ENCODE measurements around the gene TWF1.
"Not testable (repeated sequence)": the region's sequence is repeated elsewhere in the genome, so short reads cannot be mapped to it uniquely, and the experiment has no call there.

The TWF1 gene

DNA sequence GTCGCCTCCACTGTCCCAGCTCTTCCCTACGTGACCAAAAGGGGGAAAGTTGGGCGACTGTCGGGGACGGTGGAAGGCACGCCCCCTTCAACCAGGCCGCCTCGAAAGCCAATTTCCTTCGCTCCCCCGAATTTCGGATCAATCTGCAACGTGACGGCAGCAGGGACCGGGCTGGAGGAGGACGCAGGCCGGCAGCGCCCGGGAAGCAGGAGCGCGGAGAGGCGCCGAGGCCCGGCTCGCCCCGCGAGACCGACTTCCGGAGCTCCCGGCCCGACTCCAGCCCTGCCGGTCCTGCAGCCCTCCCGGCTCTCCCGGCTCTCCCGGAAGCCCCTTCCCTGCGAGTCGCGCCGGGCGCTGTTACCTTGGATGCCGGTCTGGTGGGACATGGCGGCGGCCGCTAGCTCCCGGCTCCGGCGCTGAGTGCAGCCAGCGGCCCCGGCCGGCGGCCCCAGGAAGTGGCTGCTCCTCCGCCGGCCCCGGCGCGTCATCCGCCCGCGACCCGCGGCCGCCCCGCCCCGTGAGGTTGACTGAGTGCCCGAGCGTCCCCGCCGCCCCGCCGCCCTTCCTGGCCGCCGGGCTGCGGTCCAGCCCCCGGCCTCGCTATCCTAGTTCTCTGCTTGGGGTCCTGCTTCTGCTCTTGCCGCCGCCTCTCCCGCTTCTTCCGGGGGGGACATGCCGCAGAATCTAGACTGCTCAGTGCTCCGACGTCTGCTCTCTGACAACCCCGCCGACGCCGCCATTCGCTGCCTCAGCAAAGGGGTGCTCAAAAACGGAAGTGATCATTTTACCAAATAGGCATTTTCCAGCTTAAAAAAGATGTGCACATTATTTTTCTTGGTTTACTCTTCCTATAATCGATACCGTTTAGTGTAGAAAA lies at the start of gene TWF1:
Gene TWF1 (minus strand): TSS at position 458 of the 877 bp plus-strand sequence. CDS start 72 bp downstream, at position 386.
- no peak for DNase-seq (ENCODE audit: low read depth)
- peak within 1 kb of the TSS; percentile 92 for H3K4me3 ChIP-seq (ENCODE audit: low read depth, low read length)
- TF ChIP-seq, protein P1, sequence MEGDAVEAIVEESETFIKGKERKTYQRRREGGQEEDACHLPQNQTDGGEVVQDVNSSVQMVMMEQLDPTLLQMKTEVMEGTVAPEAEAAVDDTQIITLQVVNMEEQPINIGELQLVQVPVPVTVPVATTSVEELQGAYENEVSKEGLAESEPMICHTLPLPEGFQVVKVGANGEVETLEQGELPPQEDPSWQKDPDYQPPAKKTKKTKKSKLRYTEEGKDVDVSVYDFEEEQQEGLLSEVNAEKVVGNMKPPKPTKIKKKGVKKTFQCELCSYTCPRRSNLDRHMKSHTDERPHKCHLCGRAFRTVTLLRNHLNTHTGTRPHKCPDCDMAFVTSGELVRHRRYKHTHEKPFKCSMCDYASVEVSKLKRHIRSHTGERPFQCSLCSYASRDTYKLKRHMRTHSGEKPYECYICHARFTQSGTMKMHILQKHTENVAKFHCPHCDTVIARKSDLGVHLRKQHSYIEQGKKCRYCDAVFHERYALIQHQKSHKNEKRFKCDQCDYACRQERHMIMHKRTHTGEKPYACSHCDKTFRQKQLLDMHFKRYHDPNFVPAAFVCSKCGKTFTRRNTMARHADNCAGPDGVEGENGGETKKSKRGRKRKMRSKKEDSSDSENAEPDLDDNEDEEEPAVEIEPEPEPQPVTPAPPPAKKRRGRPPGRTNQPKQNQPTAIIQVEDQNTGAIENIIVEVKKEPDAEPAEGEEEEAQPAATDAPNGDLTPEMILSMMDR (IDR thresholded peaks at IDR 0.05; ENCODE audit: control insufficient read depth, extremely low read depth, insufficient read depth), result 0 out of 2 replicates have a peak, but pooled peaks have one; percentile 4

DNA sequence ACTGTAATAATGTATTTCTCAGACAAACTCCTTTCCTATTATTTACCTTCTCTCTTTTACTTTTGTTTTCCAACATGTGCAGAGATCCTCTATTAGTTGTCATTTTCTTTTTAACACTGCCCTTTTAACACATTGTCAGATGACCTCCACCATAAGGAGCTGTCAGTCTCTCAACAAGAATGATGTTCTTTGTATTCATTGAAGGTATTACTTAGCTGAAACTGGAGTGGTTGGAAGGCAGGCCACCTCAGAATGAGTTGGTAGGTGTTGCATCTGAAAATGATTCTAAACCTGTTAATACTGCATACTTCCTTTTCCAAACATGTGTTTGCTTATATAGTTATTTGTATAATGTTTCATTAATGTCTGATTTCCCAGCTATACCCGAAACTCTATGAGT lies 46.6 kb upstream of the TWF1 start:
- no peak overlapping the region for H3K4me3 ChIP-seq (ENCODE audit: low read depth, low read length)
- TF ChIP-seq, protein P1 (IDR thresholded peaks at IDR 0.05; ENCODE audit: control insufficient read depth, extremely low read depth, insufficient read depth), result no peak
- DNase-seq (ENCODE audit: low read depth), result no peak

DNA sequence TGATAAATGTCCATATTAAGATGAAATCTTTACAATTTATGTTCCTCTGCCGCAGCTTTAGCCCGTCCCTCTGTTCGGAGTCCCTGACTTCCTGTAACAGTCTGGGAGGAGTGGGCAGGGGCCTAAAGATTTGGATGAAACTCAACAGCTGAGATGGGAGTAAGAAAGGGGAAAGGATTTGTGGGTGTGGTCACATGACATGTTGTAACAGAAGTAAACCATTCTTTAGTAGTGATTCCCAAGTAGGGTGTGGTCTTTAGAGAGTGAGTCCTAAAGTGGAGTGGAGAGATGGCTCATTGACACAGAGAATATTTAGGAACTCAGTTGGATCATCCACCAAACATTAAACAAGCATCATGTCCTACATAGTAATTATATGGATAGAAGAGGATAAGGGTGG lies 42.7 kb upstream of the TWF1 start:
- DNase-seq (ENCODE audit: low read depth), result no peak
- TF ChIP-seq, protein P1 (IDR thresholded peaks at IDR 0.05; ENCODE audit: control insufficient read depth, extremely low read depth, insufficient read depth), result no peak
- no peak overlapping the region for H3K4me3 ChIP-seq (ENCODE audit: low read depth, low read length)

DNA sequence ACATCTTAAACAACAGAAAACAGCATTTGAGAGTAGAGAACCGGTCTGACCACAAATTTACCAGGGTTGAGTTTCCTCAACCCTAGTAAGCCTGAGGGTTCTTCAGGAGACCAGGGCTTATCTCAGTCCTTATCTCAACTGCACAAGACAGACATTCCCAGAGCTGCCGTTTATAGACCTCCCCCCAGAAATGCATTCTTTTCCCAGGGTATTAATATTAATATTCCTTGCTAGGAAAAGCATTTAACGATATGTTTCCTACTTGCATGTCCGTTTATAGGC lies 42.0 kb upstream of the TWF1 start:
- no peak for DNase-seq (ENCODE audit: low read depth)
- TF ChIP-seq, protein P1 (IDR thresholded peaks at IDR 0.05; ENCODE audit: control insufficient read depth, extremely low read depth, insufficient read depth), result no peak
- no peak overlapping the region for H3K4me3 ChIP-seq (ENCODE audit: low read depth, low read length)

DNA sequence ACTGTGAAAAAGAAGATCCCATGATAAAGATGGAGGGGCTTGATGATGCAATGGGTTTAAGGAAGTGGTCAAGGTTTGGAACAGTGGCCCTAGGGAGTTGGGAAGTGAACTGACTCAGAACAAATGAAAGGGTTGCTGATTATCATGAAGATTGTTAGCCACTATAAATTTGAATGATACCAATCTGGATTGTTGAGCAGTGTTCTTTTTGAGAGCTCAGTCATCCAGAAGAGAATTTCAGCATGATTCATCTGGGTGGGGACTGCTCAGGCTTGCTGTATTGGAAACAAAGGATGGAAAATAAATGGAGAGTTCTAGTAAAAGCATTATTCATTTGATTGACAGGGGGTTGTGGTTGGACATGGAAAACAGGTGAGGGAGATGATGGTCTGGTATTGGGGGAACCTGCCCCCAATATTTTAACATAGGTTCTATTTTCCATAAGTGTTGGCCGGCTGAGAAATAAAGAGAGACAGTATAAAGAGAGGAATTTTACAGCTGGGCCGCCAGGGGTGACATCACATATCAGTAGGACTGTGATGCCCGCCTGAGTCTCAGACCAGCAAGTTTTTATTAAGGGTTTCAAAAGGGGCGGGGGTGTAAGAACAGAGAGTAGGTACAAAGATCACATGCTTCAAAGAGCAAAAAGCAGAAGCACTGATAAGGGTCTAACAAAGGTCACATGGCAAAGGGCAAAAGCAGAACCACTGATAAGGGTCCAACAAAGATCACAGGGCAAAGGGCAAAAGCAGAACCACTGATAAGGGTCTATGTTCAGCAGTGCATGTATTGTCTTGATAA lies 41.5 kb upstream of the TWF1 start:
- DNase-seq (ENCODE audit: low read depth); H3K4me3 ChIP-seq (ENCODE audit: low read depth, low read length): not testable (repeated sequence)

DNA sequence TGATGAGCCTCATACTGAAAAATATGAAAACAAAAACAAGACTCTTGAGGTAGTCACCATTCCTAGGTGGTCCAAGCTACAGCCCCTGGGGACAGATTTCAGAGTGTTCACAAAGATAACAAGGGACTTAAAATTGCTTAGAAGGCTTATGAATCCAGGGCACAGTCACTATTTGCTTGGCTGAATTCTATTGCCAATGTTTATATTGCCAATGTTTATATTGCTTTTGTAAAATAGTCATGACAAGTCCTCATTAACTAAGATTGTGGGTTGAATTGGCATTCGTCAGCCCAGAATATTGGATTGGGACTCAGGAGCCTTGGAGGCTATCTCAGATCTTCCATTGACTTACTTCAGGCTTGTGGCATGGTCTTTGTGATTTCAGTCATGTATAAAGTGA lies 36.1 kb upstream of the TWF1 start:
- H3K4me3 ChIP-seq (ENCODE audit: low read depth, low read length), result no peak overlapping the region
- peak; percentile 44 for DNase-seq (ENCODE audit: low read depth)
- TF ChIP-seq, protein P1 (IDR thresholded peaks at IDR 0.05; ENCODE audit: control insufficient read depth, extremely low read depth, insufficient read depth), result no peak

DNA sequence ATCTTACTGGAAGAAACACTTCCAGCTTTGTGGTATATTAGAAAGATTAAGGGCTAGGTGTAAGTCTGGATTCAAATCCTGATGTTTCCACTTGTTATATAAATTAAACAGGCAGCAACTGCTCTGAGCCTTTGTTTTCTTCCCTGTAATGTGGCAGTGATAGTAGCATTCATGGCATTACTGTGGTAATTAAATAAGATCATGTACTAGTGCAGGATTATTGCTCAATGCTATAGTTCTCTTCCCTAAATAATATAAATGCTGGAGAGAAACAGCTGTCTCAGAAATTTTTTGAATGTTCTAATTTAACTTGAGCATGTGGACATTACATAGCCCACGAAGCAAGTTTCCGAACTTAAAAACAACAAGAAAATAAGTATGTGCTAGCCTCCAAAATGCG lies 35.1 kb upstream of the TWF1 start:
- no peak for DNase-seq (ENCODE audit: low read depth)
- TF ChIP-seq, protein P1 (IDR thresholded peaks at IDR 0.05; ENCODE audit: control insufficient read depth, extremely low read depth, insufficient read depth), result no peak
- no peak overlapping the region for H3K4me3 ChIP-seq (ENCODE audit: low read depth, low read length)
